ENCODE data around the gene STARD13. TPM values are rescaled to one million over a fixed set of nuclear protein-coding genes. Genes with fewer than 3 reads are reported as not detected.

STARD13 gene
- total RNA-seq, 1 donor from 2014 or later, result 2.0 TPM

GRCh38 chr13:33206425-33206824 lies 79.1 kb downstream of the STARD13 start:
- Mint-ChIP-seq H3K27ac (no peak overlapping the region), H3K9me3 (no peaks in the 10 kb centered on the region), H3K4me1 (peaks cover 23% of the 10 kb centered on the region), H3K36me3 (no peaks in the 10 kb centered on the region), H3K4me3 (no peak overlapping the region), H3K27me3 (ENCODE audit: insufficient read depth, low read depth) (peaks cover 2% of the 10 kb centered on the region)
- Histone ChIP-seq H2AFZ (replicated peaks) (no peak overlapping the region), H3K9me3 (ENCODE audit: low read depth) (no peaks in the 10 kb centered on the region), H3K4me2 (peak overlapping the region; percentile 37), H3K27ac (no peak overlapping the region), H3K4me1 (peaks cover 6% of the 10 kb centered on the region), H3K4me3 (no peak overlapping the region), H3F3A (ENCODE audit: low read depth) (no peaks in the 10 kb centered on the region), H4K20me1 (ENCODE audit: low read depth) (no peaks in the 10 kb centered on the region), H3K79me2 (ENCODE audit: low read depth) (no peaks in the 10 kb centered on the region), H3K36me3 (no peaks in the 10 kb centered on the region), H3K9ac (no peak overlapping the region), H3K27me3 (no peaks in the 10 kb centered on the region)
- no peak for DNase-seq (ENCODE audit: low spot score)
- TF ChIP-seq, protein P1, sequence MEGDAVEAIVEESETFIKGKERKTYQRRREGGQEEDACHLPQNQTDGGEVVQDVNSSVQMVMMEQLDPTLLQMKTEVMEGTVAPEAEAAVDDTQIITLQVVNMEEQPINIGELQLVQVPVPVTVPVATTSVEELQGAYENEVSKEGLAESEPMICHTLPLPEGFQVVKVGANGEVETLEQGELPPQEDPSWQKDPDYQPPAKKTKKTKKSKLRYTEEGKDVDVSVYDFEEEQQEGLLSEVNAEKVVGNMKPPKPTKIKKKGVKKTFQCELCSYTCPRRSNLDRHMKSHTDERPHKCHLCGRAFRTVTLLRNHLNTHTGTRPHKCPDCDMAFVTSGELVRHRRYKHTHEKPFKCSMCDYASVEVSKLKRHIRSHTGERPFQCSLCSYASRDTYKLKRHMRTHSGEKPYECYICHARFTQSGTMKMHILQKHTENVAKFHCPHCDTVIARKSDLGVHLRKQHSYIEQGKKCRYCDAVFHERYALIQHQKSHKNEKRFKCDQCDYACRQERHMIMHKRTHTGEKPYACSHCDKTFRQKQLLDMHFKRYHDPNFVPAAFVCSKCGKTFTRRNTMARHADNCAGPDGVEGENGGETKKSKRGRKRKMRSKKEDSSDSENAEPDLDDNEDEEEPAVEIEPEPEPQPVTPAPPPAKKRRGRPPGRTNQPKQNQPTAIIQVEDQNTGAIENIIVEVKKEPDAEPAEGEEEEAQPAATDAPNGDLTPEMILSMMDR (IDR thresholded peaks at IDR 0.05), result no peak
- TF ChIP-seq EZH2 (IDR thresholded peaks at IDR 0.05) (no peak), EZH2phosphoT487 (IDR thresholded peaks at IDR 0.05) (no peak)

GRCh38 chr13:33205804-33206221 lies 79.7 kb downstream of the STARD13 start:
- Histone ChIP-seq H2AFZ (replicated peaks) (no peak overlapping the region), H4K20me1 (ENCODE audit: low read depth) (no peaks in the 10 kb centered on the region), H3K36me3 (no peaks in the 10 kb centered on the region), H3K27ac (no peak overlapping the region), H3K9ac (no peak overlapping the region), H3K4me1 (peaks cover 6% of the 10 kb centered on the region), H3K9me3 (ENCODE audit: low read depth) (no peaks in the 10 kb centered on the region), H3K4me2 (peak overlapping the region; percentile 37), H3K79me2 (ENCODE audit: low read depth) (no peaks in the 10 kb centered on the region), H3K27me3 (no peaks in the 10 kb centered on the region), H3K4me3 (no peak overlapping the region), H3F3A (ENCODE audit: low read depth) (no peaks in the 10 kb centered on the region)
- TF ChIP-seq EZH2 (IDR thresholded peaks at IDR 0.05) (no peak), EZH2phosphoT487 (IDR thresholded peaks at IDR 0.05) (no peak)
- TF ChIP-seq, protein P1 (IDR thresholded peaks at IDR 0.05), result no peak
- Mint-ChIP-seq H3K27me3 (ENCODE audit: insufficient read depth, low read depth) (peaks cover 2% of the 10 kb centered on the region), H3K27ac (no peak overlapping the region), H3K4me3 (no peak overlapping the region), H3K36me3 (no peaks in the 10 kb centered on the region), H3K4me1 (peaks cover 23% of the 10 kb centered on the region), H3K9me3 (no peaks in the 10 kb centered on the region)
- peak; percentile 42 for DNase-seq (ENCODE audit: low spot score)

GRCh38 chr13:33205224-33205623 lies 80.3 kb downstream of the STARD13 start:
- Histone ChIP-seq H3K79me2 (ENCODE audit: low read depth) (no peaks in the 10 kb centered on the region), H3K9ac (no peak overlapping the region), H3K36me3 (no peaks in the 10 kb centered on the region), H4K20me1 (ENCODE audit: low read depth) (no peaks in the 10 kb centered on the region), H3K9me3 (ENCODE audit: low read depth) (no peaks in the 10 kb centered on the region), H3K4me3 (no peak overlapping the region), H3F3A (ENCODE audit: low read depth) (no peaks in the 10 kb centered on the region), H3K27ac (no peak overlapping the region), H3K27me3 (no peaks in the 10 kb centered on the region), H3K4me1 (peaks cover 6% of the 10 kb centered on the region), H3K4me2 (no peak overlapping the region), H2AFZ (replicated peaks) (no peak overlapping the region)
- H3K27ac Mint-ChIP-seq, result no peak overlapping the region
- no peaks in the 10 kb centered on the region for H3K9me3 Mint-ChIP-seq
- DNase-seq (ENCODE audit: low spot score), result no peak
- TF ChIP-seq EZH2phosphoT487 (IDR thresholded peaks at IDR 0.05) (no peak), EZH2 (IDR thresholded peaks at IDR 0.05) (no peak)
- TF ChIP-seq, protein P1 (IDR thresholded peaks at IDR 0.05), result no peak
- H3K4me1 Mint-ChIP-seq, result peaks cover 23% of the 10 kb centered on the region
- H3K36me3 Mint-ChIP-seq, result no peaks in the 10 kb centered on the region
- peaks cover 2% of the 10 kb centered on the region for H3K27me3 Mint-ChIP-seq (ENCODE audit: insufficient read depth, low read depth)
- H3K4me3 Mint-ChIP-seq, result no peak overlapping the region
